ENCODE results near the gene EML3.
A peak's percentile ranks its signal among the peaks of the same experiment; 100 is the strongest.
"Not testable (repeated sequence)": the region's sequence is repeated elsewhere in the genome, so short reads cannot be mapped to it uniquely, and the experiment has no call there.

The EML3 gene

GRCh38 chr11:62612366-62613290 is at the start of gene EML3, which contains the start of gene ROM1:
Gene EML3 (minus strand): TSS chr11:62612775. CDS start chr11:62612457, 318 bp downstream.
Gene ROM1 (plus strand): TSS chr11:62613257. CDS start chr11:62613282, 25 bp downstream.
- peak; percentile 90 for DNase-seq

- no peak for DNase-seq
Observed at GRCh38 chr11:62656796-62657429, 44.3 kb upstream of the EML3 start.

GRCh38 chr11:62654297-62654696 is 41.7 kb upstream of the EML3 start:
- no peak for DNase-seq

GRCh38 chr11:62652161-62653006 is 39.8 kb upstream of the EML3 start:
- no peak for DNase-seq

GRCh38 chr11:62650283-62650682 is 37.7 kb upstream of the EML3 start:
- not testable (repeated sequence) for DNase-seq

- no peak for DNase-seq
Observed at GRCh38 chr11:62649486-62649885, 36.9 kb upstream of the EML3 start.

- no peak for DNase-seq
Observed at GRCh38 chr11:62648967-62649364, 36.4 kb upstream of the EML3 start.

- no peak for DNase-seq
Observed at GRCh38 chr11:62648185-62648966, 35.8 kb upstream of the EML3 start.

- no peak for DNase-seq
Observed at GRCh38 chr11:62647609-62648005, 35.0 kb upstream of the EML3 start.

- no peak for DNase-seq
Observed at GRCh38 chr11:62646825-62647608, 34.4 kb upstream of the EML3 start.

- DNase-seq: peak; percentile 99
Observed at GRCh38 chr11:62645946-62646824, 33.6 kb upstream of the EML3 start, which contains the start of gene GANAB. Gene GANAB (minus strand): TSS chr11:62646613. CDS start chr11:62646599, 14 bp downstream.

- DNase-seq: no peak
Observed at GRCh38 chr11:62645671-62645945, 33.0 kb upstream of the EML3 start.

- no peak for DNase-seq
Observed at GRCh38 chr11:62644220-62644619, 31.6 kb upstream of the EML3 start.

- no peak for DNase-seq
Observed at GRCh38 chr11:62632492-62632891, 19.9 kb upstream of the EML3 start.

- no peak for DNase-seq
Observed at GRCh38 chr11:62627713-62628112, 15.1 kb upstream of the EML3 start.

- no peak for DNase-seq
Observed at GRCh38 chr11:62622476-62623089, 10.0 kb upstream of the EML3 start.

GRCh38 chr11:62621567-62622470 is 9.2 kb upstream of the EML3 start, which contains the start of gene B3GAT3:
Gene B3GAT3 (minus strand): TSS chr11:62621986. CDS start chr11:62621947, 39 bp downstream.
- peak; percentile 98 for DNase-seq

GRCh38 chr11:62621027-62621566 is 8.5 kb upstream of the EML3 start:
- no peak for DNase-seq
